K562 (cell line): Measurements from ENCODE around the gene ERVH48-1. TPM values are rescaled to one million over a fixed set of nuclear protein-coding genes. Genes with fewer than 3 reads are reported as not detected.

ENCODE experiments used
- CHD2 ChIP-seq: IDR thresholded peaks from 2 replicates; pipeline ENCODE4 v1.6.1; 2011; ENCODE audit warnings: low read depth, low read length
- FOXM1 ChIP-seq, 2 experiments: fragments of 450-650 bp in 1 of 2; sonication (generic) in 1 of 2; formaldehyde crosslinking in 1 of 2; IDR thresholded peaks; 2 replicates each; pipeline versions ENCODE4 v1.6.1 to v1.9.0; 2017 to 2022; ENCODE audit warnings: low read depth in 2 of 2, mild to moderate bottlenecking in 2 of 2, missing genetic modification reagents in 1 of 2, moderate library complexity in 1 of 2
- FOXP4 ChIP-seq: sonication (generic); formaldehyde crosslinking; IDR thresholded peaks from 2 replicates; pipeline ENCODE4 v1.8.0; 2022; ENCODE audit warnings: mild to moderate bottlenecking, missing genetic modification reagents, borderline replicate concordance
- KDM2B ChIP-seq: fragments of 250-450 bp; sonication (Bioruptor Pico); IDR thresholded peaks from 2 replicates; pipeline ENCODE4 v1.8.0; 2021; ENCODE audit warnings: mild to moderate bottlenecking, moderate library complexity
- MGA ChIP-seq: fragments of 450-650 bp; IDR thresholded peaks from 2 replicates; pipeline ENCODE4 v1.6.1; 2016; ENCODE audit warnings: mild to moderate bottlenecking, moderate library complexity
- MTA3 ChIP-seq: fragments of 450-650 bp; formaldehyde crosslinking; IDR thresholded peaks from 2 replicates; pipeline ENCODE4 v1.6.1; 2017; ENCODE audit warnings: mild to moderate bottlenecking, borderline replicate concordance
- MTF1 ChIP-seq: fragments of 250-450 bp; sonication (Bioruptor Pico); IDR thresholded peaks from 2 replicates; pipeline ENCODE4 v1.9.0; 2021; ENCODE audit warnings: moderate library complexity, mild to moderate bottlenecking, inconsistent platforms, borderline replicate concordance
- MYNN ChIP-seq, 2 experiments: sonication (generic); formaldehyde crosslinking in 1 of 2; IDR thresholded peaks; 2 replicates each; pipeline versions ENCODE4 v1.5.0 to v1.6.1; 2016 to 2020; ENCODE audit warnings: antibody characterized with exemption in 1 of 2, missing genetic modification reagents in 1 of 2
- PPARD ChIP-seq: fragments of 250-450 bp; sonication (Bioruptor Pico); IDR thresholded peaks from 2 replicates; pipeline ENCODE4 v1.8.0; 2022; ENCODE audit warnings: inconsistent platforms, mild to moderate bottlenecking, moderate library complexity
- RBFOX2 ChIP-seq: fragments of 200-400 bp; formaldehyde crosslinking; IDR thresholded peaks from 2 replicates; pipeline ENCODE4 v1.6.1; 2017; ENCODE audit warnings: low read depth, mild to moderate bottlenecking, low read length, moderate library complexity
- SAP30 ChIP-seq: fragments of 200-600 bp; sonication (generic); IDR thresholded peaks from 2 replicates; pipeline ENCODE4 v1.6.1; 2012; ENCODE audit warnings: borderline replicate concordance, low read depth, mild to moderate bottlenecking, moderate library complexity, low read length, control low read depth, inconsistent platforms; ENCODE audit not compliant: insufficient read depth, poor library complexity, severe bottlenecking
- SNRNP70 ChIP-seq: fragments of 200-400 bp; formaldehyde crosslinking; optimal IDR thresholded peaks from 2 replicates; pipeline ENCODE3; 2017; ENCODE audit warnings: low read depth, low read length
- USF1 ChIP-seq: sonication (generic); formaldehyde crosslinking; IDR thresholded peaks from 2 replicates; pipeline ENCODE4 v1.9.0; 2022; ENCODE audit warnings: mild to moderate bottlenecking, missing genetic modification reagents
- ZNF384 ChIP-seq: IDR thresholded peaks from 2 replicates; pipeline ENCODE4 v1.6.1; 2012; ENCODE audit warnings: low read depth, low read length, improper control_type of control experiment
- polyA plus RNA-seq, 8 experiments: library from polyadenylated mRNA; depleted of rRNA in 4 of 8; stranded (reverse) in 5 of 8; unstranded in 3 of 8; fragments of >200 nt; fragmentation: Nextera tagmentation in 2 of 8; fragmentation: Illumina TruSeq in 1 of 8; extraction: Ambion mirVana in 2 of 8; extraction: Trizol in 1 of 8; gene quantifications; 2 replicates each; pipeline versions ENCODE4 v1.2.1 to v1.2.3, GENCODE V29; 2011 to 2014; ENCODE audit warnings: inconsistent platforms in 1 of 8, missing spikeins in 1 of 8
- total RNA-seq, 7 experiments: library from RNA; depleted of rRNA in 6 of 7; stranded (reverse); fragments of >200 nt in 6 of 7; fragmentation: Illumina TruSeq in 2 of 7; extraction: Trizol in 2 of 7; gene quantifications; 2 replicates each; pipeline versions ENCODE4 v1.2.1 to v1.2.3, GENCODE V29; 2011 to 2021; ENCODE audit warnings: low replicate concordance in 1 of 7

The ERVH48-1 gene
- total and polyA plus RNA-seq, 9 of the 15 experiments (the other 6 are each of a cell fraction or from before 2014, with no cell fraction given): 0.08 to 0.49 (median 0.16) TPM; not detected in 3

- TF ChIP-seq MGA (no peak), FOXP4 (CRISPR knock-in tag) (no peak), USF1 (CRISPR knock-in tag) (no peak), CHD2 (no peak), PPARD (CRISPR knock-in tag) (no peak), FOXM1 (IDR thresholded peaks at IDR 0.05; ENCODE audit: low read depth) (no peak), FOXM1 (CRISPR knock-in tag; IDR thresholded peaks at IDR 0.05; ENCODE audit: low read depth) (no peak), SAP30 (no peak), MTA3 (no peak), MTF1 (CRISPR knock-in tag) (peak; percentile 41; the same call in 1 of the 2 replicates), MYNN (IDR thresholded peaks at IDR 0.05) (no peak), MYNN (CRISPR knock-in tag; IDR thresholded peaks at IDR 0.05) (no peak), SNRNP70 (no peak), ZNF384 (no peak), KDM2B (CRISPR knock-in tag) (no peak), RBFOX2 (no peak)
These were observed 43.8 kb upstream of the ERVH48-1 start (continued) for GRCh38 chr21:42969193-42969600.
